ENCODE measurements around the gene GOLGA6L2. TPM values are rescaled to one million over a fixed set of nuclear protein-coding genes. Genes with fewer than 3 reads are reported as not detected.

The GOLGA6L2 gene
- not detected in 2 replicates for total RNA-seq

GRCh38 chr15:23447107-23447500, at the start of gene GOLGA6L2:
GOLGA6L2 (minus strand) TSS chr15:23447243; CDS start chr15:23447181, 62 bp downstream.

Other genes starting within 250 kb of the GOLGA6L2 start
- gene GOLGA6L26, start 113.0 kb downstream of the GOLGA6L2 start, total RNA-seq: not detected in 2 replicates
- under 0.01 and 0.09 TPM in 2 replicates for gene GOLGA8S, start 92.5 kb downstream of the GOLGA6L2 start, total RNA-seq
- gene MKRN3, start 118.4 kb upstream of the GOLGA6L2 start, total RNA-seq: 0.09 and 0.32 TPM in 2 replicates
- under 0.01 TPM in 2 replicates for gene MAGEL2, start 200.6 kb upstream of the GOLGA6L2 start, total RNA-seq
- gene NDN, start 240.1 kb upstream of the GOLGA6L2 start, total RNA-seq: 34.1 and 36.9 TPM in 2 replicates

Measured in bronchial smooth muscle cell (primary cell).